GM12878 (cell line): ENCODE measurements around the gene MLLT3. TPM values are rescaled to one million over a fixed set of nuclear protein-coding genes. Genes with fewer than 3 reads are reported as not detected.

Experiments used
- ATAC-seq: fragments of 200-7000 bp; cut with Tn5 transposase; 3 replicates; pipeline ENCODE4 v1.9.1; 2020; ENCODE audit warnings: mild to moderate bottlenecking, moderate library complexity
- BruUV-seq: library from RNA; stranded (reverse); fragments of 400-500 nt; replicated peaks from 2 replicates; lab custom pipeline; 2021; lab: Mats Ljungman, UMichigan
- CTCF ChIA-PET: fragments of 300-600 bp; sonication (Branson Sonifier 250); formaldehyde crosslinking; extraction: SDS; loops from one replicate; lab custom pipeline; 2021; ENCODE audit warnings: inconsistent platforms; lab: Yijun Ruan, JAX
- POLR2A ChIA-PET: fragments of 350-600 bp; formaldehyde crosslinking; extraction: SDS; loops from one replicate; lab custom pipeline; 2021; ENCODE audit warnings: inconsistent platforms; lab: Charles Lee
- RAD21 ChIA-PET: fragments of 300-600 bp; sonication (Branson Sonifier 250); formaldehyde crosslinking; loops from one replicate; lab custom pipeline; 2023; ENCODE audit warnings: antibody characterized with exemption; ENCODE audit not compliant: unreplicated experiment; lab: Charles Lee
- SMC1A ChIA-PET: fragments of 300-600 bp; sonication (Branson Sonifier 250); formaldehyde crosslinking; loops from one replicate; lab custom pipeline; 2023; ENCODE audit not compliant: unreplicated experiment, uncharacterized antibody; lab: Charles Lee
- DNase-seq: peaks from one replicate; pipeline ENCODE4 v3.0.0-alpha.2; 2011; ENCODE audit warnings: low read depth, low spot score
- FAIRE-seq: peaks from 3 replicates; lab custom pipeline; 2011; peaks lifted over from hg19 to GRCh38; lab: Jason Lieb, UNC
- H2AFZ ChIP-seq: 2 replicates; pipeline ENCODE4 v1.6.0; 2011; ENCODE audit warnings: low read depth, low read length, control low read depth; ENCODE audit not compliant: control insufficient read depth
- H3K27ac ChIP-seq: 2 replicates; pipeline ENCODE4 v1.5.1; 2011; ENCODE audit warnings: control low read depth; ENCODE audit not compliant: control insufficient read depth, insufficient read depth
- H3K27me3 ChIP-seq, 2 experiments: replicated peaks in 1 of 2; 2 replicates each; pipeline versions ENCODE4 v1.6.0 to v1.6.1; 2011; ENCODE audit warnings: low read length in 1 of 2; ENCODE audit not compliant: control insufficient read depth in 2 of 2, insufficient read depth in 2 of 2
- H3K36me3 ChIP-seq, 2 experiments: 2 replicates each; pipeline ENCODE4 v1.5.1; 2011; ENCODE audit warnings: low read length in 1 of 2; ENCODE audit not compliant: control insufficient read depth in 2 of 2, insufficient read depth in 2 of 2
- H3K4me1 ChIP-seq: 2 replicates; pipeline ENCODE4 v1.6.1; 2011; ENCODE audit warnings: mild to moderate bottlenecking, low read length, moderate library complexity, mixed read lengths; ENCODE audit not compliant: control insufficient read depth, insufficient read depth
- H3K4me2 ChIP-seq: 2 replicates; pipeline ENCODE4 v1.6.0; 2011; ENCODE audit warnings: control low read depth; ENCODE audit not compliant: control insufficient read depth, insufficient read depth
- H3K4me3 ChIP-seq: fragments of 200-600 bp; sonication (generic); 2 replicates; pipeline ENCODE4 v1.5.1; 2016
- H3K79me2 ChIP-seq: 2 replicates; pipeline ENCODE4 v1.6.0; 2011; ENCODE audit warnings: low read length; ENCODE audit not compliant: control insufficient read depth, insufficient read depth
- H3K9ac ChIP-seq: 2 replicates; pipeline ENCODE4 v1.8.0; 2011; ENCODE audit warnings: low read length, control low read depth, mixed read lengths; ENCODE audit not compliant: control insufficient read depth, insufficient read depth
- H3K9me3 ChIP-seq: replicated peaks from 3 replicates; pipeline ENCODE4 v1.5.1; 2011; ENCODE audit warnings: mild to moderate bottlenecking, low read length; ENCODE audit not compliant: control insufficient read depth, insufficient read depth
- H4K20me1 ChIP-seq: 2 replicates; pipeline ENCODE4 v1.6.0; 2011; ENCODE audit not compliant: control insufficient read depth, insufficient read depth
- BHLHE40 ChIP-seq, 2 experiments: fragments of 450-650 bp in 1 of 2; IDR thresholded peaks; 2 replicates each; pipeline ENCODE4 v1.6.1; 2011 to 2017; ENCODE audit warnings: low read depth in 2 of 2, borderline replicate concordance in 1 of 2, improper control_type of control experiment in 1 of 2, low read length in 1 of 2, mild to moderate bottlenecking in 1 of 2
- BRCA1 ChIP-seq: IDR thresholded peaks from 2 replicates; pipeline ENCODE4 v1.6.1; 2011; ENCODE audit warnings: low read depth, low read length, improper control_type of control experiment
- IRF4 ChIP-seq: IDR thresholded peaks from 2 replicates; pipeline ENCODE4 v1.6.1; 2011; ENCODE audit warnings: low read depth, low read length
- MTA2 ChIP-seq: fragments of 450-650 bp; IDR thresholded peaks from 2 replicates; pipeline ENCODE4 v1.6.1; 2016; ENCODE audit warnings: low read depth, mild to moderate bottlenecking, moderate library complexity
- MTA3 ChIP-seq: IDR thresholded peaks from 2 replicates; pipeline ENCODE4 v1.6.1; 2012; ENCODE audit warnings: low read length, inconsistent platforms, borderline replicate concordance
- NRF1 ChIP-seq: conservative IDR thresholded peaks from 2 replicates; pipeline ENCODE4 v1.6.1; 2011; ENCODE audit warnings: mild to moderate bottlenecking, low read depth, low read length, improper control_type of control experiment
- PBX3 ChIP-seq: IDR thresholded peaks from 2 replicates; pipeline ENCODE4 v1.6.1; 2011; ENCODE audit warnings: mild to moderate bottlenecking, low read depth, low read length, moderate library complexity; ENCODE audit not compliant: insufficient replicate concordance
- SKIL ChIP-seq: fragments of 450-650 bp; IDR thresholded peaks from 2 replicates; pipeline ENCODE4 v1.6.1; 2017; ENCODE audit warnings: mild to moderate bottlenecking, low read depth, inconsistent platforms; ENCODE audit not compliant: poor library complexity, severe bottlenecking
- SMAD5 ChIP-seq: IDR thresholded peaks from 2 replicates; pipeline ENCODE4 v1.6.1; 2016; ENCODE audit warnings: antibody characterized with exemption, low read depth
- TAF1 ChIP-seq: IDR thresholded peaks from 2 replicates; pipeline ENCODE4 v1.6.1; 2011; ENCODE audit warnings: mild to moderate bottlenecking, low read depth, low read length, borderline replicate concordance
- TCF12 ChIP-seq: IDR thresholded peaks from 2 replicates; pipeline ENCODE4 v1.6.1; 2011; ENCODE audit warnings: low read depth, mild to moderate bottlenecking, low read length
- ZNF622 ChIP-seq: fragments of 450-650 bp; IDR thresholded peaks from 2 replicates; pipeline ENCODE4 v1.6.1; 2017; ENCODE audit warnings: mild to moderate bottlenecking, inconsistent platforms
- ZZZ3 ChIP-seq: IDR thresholded peaks from 2 replicates; pipeline ENCODE4 v1.6.1; 2011; ENCODE audit warnings: low read depth; ENCODE audit not compliant: control insufficient read depth, insufficient read length
- in situ Hi-C: fragments of 300-500 bp; cut with MboI; formaldehyde crosslinking; loops from 9 replicates; pipeline ENCODE4 v1.14.3; 2018; ENCODE audit warnings: mixed read lengths
- intact Hi-C: fragments of 100-400 bp; cut with micrococcal nuclease; formaldehyde crosslinking; loops from one replicate; pipeline ENCODE4 v1.14.2; 2022; ENCODE audit not compliant: unreplicated experiment
- polyA plus RNA-seq, 11 experiments: library from polyadenylated mRNA; depleted of rRNA in 4 of 11; unstranded in 6 of 11; stranded (reverse) in 5 of 11; fragments of >200 nt; fragmentation: Nextera tagmentation in 4 of 11; fragmentation: Illumina TruSeq in 1 of 11; extraction: Ambion mirVana in 4 of 11; extraction: Trizol in 1 of 11; gene quantifications; 1 replicate in 1 of 11; 2 replicates in 10 of 11; pipeline versions ENCODE4 v1.2.1 to v1.2.3, GENCODE V29; 2011 to 2016; ENCODE audit warnings: inconsistent platforms in 2 of 11, missing spikeins in 2 of 11, low read depth in 1 of 11
- total RNA-seq, 4 experiments: library from RNA; depleted of rRNA in 3 of 4; stranded (reverse); fragments of >200 nt in 3 of 4; fragmentation: Illumina TruSeq in 1 of 4; extraction: Trizol in 1 of 4; gene quantifications; 2 replicates each; pipeline versions ENCODE4 v1.2.1 to v1.2.3, GENCODE V29; 2013 to 2021

The MLLT3 gene
- total and polyA plus RNA-seq, 10 of the 15 experiments (the other 5 are each of a cell fraction or from before 2014, with no cell fraction given) = 17.7 to 72.3 (median 35.6) TPM

- intact Hi-C loops = no loop called here
- no peaks in the 10 kb centered on the region; the same call in 2 of the 3 replicates for H3K9me3 ChIP-seq
- H4K20me1 ChIP-seq = no peaks in the 10 kb centered on the region
- no TSS peak for BruUV-seq
- no peaks in the 10 kb centered on the region for H3K36me3 ChIP-seq
- no peaks in the 10 kb centered on the region for H3K4me1 ChIP-seq
- CTCF ChIA-PET = no interaction called here
- no peaks in the 10 kb centered on the region for H3K27me3 ChIP-seq
- H3K27ac ChIP-seq = no peak overlapping the region
- FAIRE-seq = no peak
- H3K4me3 ChIP-seq = no peak overlapping the region
- H3K79me2 ChIP-seq = no peaks in the 10 kb centered on the region
- POLR2A ChIA-PET = no interaction called here
- in situ Hi-C loops = no loop called here
- TF ChIP-seq SKIL (no peak), MTA2 (no peak), MTA3 (no peak), ZNF622 (no peak), TAF1 (no peak), TCF12 (no peak), BRCA1 (no peak), NRF1 (no peak), IRF4 (no peak), SMAD5 (no peak), PBX3 (no peak), BHLHE40 (IDR thresholded peaks at IDR 0.05; ENCODE audit: borderline replicate concordance in 1 of 2, low read depth in 2 of 2, low read length in 1 of 2) (no peak), ZZZ3 (no peak)
- H3K4me2 ChIP-seq = no peak overlapping the region
- SMC1A ChIA-PET = no interaction called here
- H2AFZ ChIP-seq = no peak overlapping the region
- RAD21 ChIA-PET = no interaction called here
- no peak overlapping the region for H3K9ac ChIP-seq
- no peak for DNase-seq
- ATAC-seq = no peak
These were observed 231.9 kb downstream of the MLLT3 start for GRCh38 chr9:20390400-20390799.
